SK-N-SH (cell line): ENCODE results near the gene CREB5. TPM values are rescaled to one million over a fixed set of nuclear protein-coding genes. Genes with fewer than 3 reads are reported as not detected.

Experiments
- CTCF ChIA-PET: fragments of 300-600, 350-600 bp; formaldehyde crosslinking; extraction: SDS; loops from one replicate; lab custom pipeline; 2021; lab: Yijun Ruan, JAX
- POLR2A ChIA-PET: fragments of 350-600 bp; sonication (Branson Sonifier 250); formaldehyde crosslinking; extraction: SDS; loops from one replicate; lab custom pipeline; 2020; ENCODE audit warnings: antibody characterized with exemption, inconsistent platforms; lab: Yijun Ruan, JAX
- DNase-seq: peaks from one replicate; pipeline ENCODE4 v3.0.0; 2012
- H2AFZ ChIP-seq: fragments of 200-600 bp; sonication (generic); 2 replicates; pipeline ENCODE4 v1.8.1; 2016; ENCODE audit warnings: antibody characterized with exemption, mild to moderate bottlenecking, low read depth
- H3F3A ChIP-seq: fragments of 200-600 bp; sonication (generic); replicated peaks from 2 replicates; pipeline ENCODE3; 2016; ENCODE audit warnings: antibody characterized with exemption, mild to moderate bottlenecking; ENCODE audit not compliant: insufficient read depth
- H3K27ac ChIP-seq, 2 experiments: fragments of 200-500 bp in 1 of 2; fragments of 200-600 bp in 1 of 2; sonication (Bioruptor generic) in 1 of 2; sonication (generic), shearing (Covaris generic) in 1 of 2; 2 replicates each; pipeline versions ENCODE4 v1.5.1 to v1.6.1; 2014 to 2016; ENCODE audit warnings: low read depth in 2 of 2, inconsistent platforms in 1 of 2, low read length in 1 of 2, mild to moderate bottlenecking in 1 of 2, mixed read lengths in 1 of 2
- H3K27me3 ChIP-seq: fragments of 200-600 bp; sonication (generic), shearing (Covaris generic); 2 replicates; pipeline ENCODE4 v1.6.1; 2016; ENCODE audit warnings: mixed run types; ENCODE audit not compliant: insufficient read depth
- H3K36me3 ChIP-seq, 2 experiments: fragments of 200-500 bp in 1 of 2; fragments of 200-600 bp in 1 of 2; sonication (Bioruptor generic) in 1 of 2; sonication (generic) in 1 of 2; replicated peaks in 1 of 2; 2 replicates each; pipeline versions ENCODE3 to v1.5.1; 2014 to 2016; ENCODE audit warnings: low read length in 1 of 2, mild to moderate bottlenecking in 1 of 2; ENCODE audit not compliant: insufficient read depth in 2 of 2, control insufficient read depth in 1 of 2
- H3K4me1 ChIP-seq, 2 experiments: fragments of 200-500 bp in 1 of 2; fragments of 200-600 bp in 1 of 2; sonication (Bioruptor generic) in 1 of 2; sonication (generic), shearing (Covaris generic) in 1 of 2; 2 replicates each; pipeline versions ENCODE4 v1.5.1 to v1.6.1; 2014 to 2016; ENCODE audit warnings: low read depth in 1 of 2, low read length in 1 of 2, mixed run types in 1 of 2; ENCODE audit not compliant: insufficient read depth in 2 of 2, control insufficient read depth in 1 of 2
- H3K4me2 ChIP-seq: fragments of 200-600 bp; sonication (generic), shearing (Covaris generic); 2 replicates; pipeline ENCODE4 v1.6.1; 2017; ENCODE audit warnings: mixed run types
- H3K4me3 ChIP-seq, 2 experiments: fragments of 200-500 bp in 1 of 2; fragments of 200-600 bp in 1 of 2; sonication (Bioruptor generic) in 1 of 2; sonication (generic), shearing (Covaris generic) in 1 of 2; 2 replicates each; pipeline versions ENCODE4 v1.5.1 to v1.8.1; 2014 to 2016; ENCODE audit warnings: low read depth in 2 of 2, inconsistent platforms in 1 of 2, low read length in 1 of 2, mild to moderate bottlenecking in 1 of 2, mixed read lengths in 1 of 2, moderate library complexity in 1 of 2
- H3K79me2 ChIP-seq: fragments of 200-600 bp; sonication (generic); 2 replicates; pipeline ENCODE4 v1.8.1; 2017; ENCODE audit warnings: mild to moderate bottlenecking; ENCODE audit not compliant: insufficient read depth
- H3K9ac ChIP-seq: fragments of 200-600 bp; sonication (generic); 2 replicates; pipeline ENCODE4 v1.6.1; 2017; ENCODE audit warnings: mixed run types
- H3K9me2 ChIP-seq: fragments of 200-600 bp; sonication (generic); 2 replicates; pipeline ENCODE4 v1.6.1; 2017; ENCODE audit warnings: mixed run types
- H3K9me3 ChIP-seq: fragments of 200-600 bp; sonication (generic); 2 replicates; pipeline ENCODE4 v1.6.1; 2017; ENCODE audit warnings: mixed run types, mild to moderate bottlenecking, moderate library complexity
- H4K20me1 ChIP-seq: fragments of 200-600 bp; sonication (generic); 2 replicates; pipeline ENCODE4 v1.6.1; 2017; ENCODE audit warnings: mild to moderate bottlenecking, mixed run types; ENCODE audit not compliant: insufficient read depth
- CHD2 ChIP-seq: fragments of 150-350 bp; IDR thresholded peaks from 2 replicates; pipeline ENCODE4 v1.6.1; 2018; ENCODE audit warnings: low read length; ENCODE audit not compliant: partially characterized antibody
- ELF1 ChIP-seq: IDR thresholded peaks from 2 replicates; pipeline ENCODE4 v1.4.0; 2012
- EP300 ChIP-seq, 2 experiments: IDR thresholded peaks; 2 replicates each; pipeline versions ENCODE4 v1.4.0 to v1.6.1; 2012; ENCODE audit warnings: borderline replicate concordance in 1 of 2, low read depth in 1 of 2, low read length in 1 of 2
- EZH2phosphoT487 ChIP-seq: fragments of 200-600 bp; sonication (generic); IDR thresholded peaks from 2 replicates; pipeline ENCODE4 v1.6.1; 2017; ENCODE audit warnings: low read depth, mixed run types, mild to moderate bottlenecking, antibody characterized with exemption, moderate library complexity, borderline replicate concordance
- FOSL2 ChIP-seq: IDR thresholded peaks from 2 replicates; pipeline ENCODE4 v1.4.0; 2012; ENCODE audit warnings: low read depth, mild to moderate bottlenecking, moderate library complexity, borderline replicate concordance
- FOXM1 ChIP-seq: IDR thresholded peaks from 2 replicates; pipeline ENCODE4 v1.4.0; 2012; ENCODE audit warnings: low read depth, mild to moderate bottlenecking
- GABPA ChIP-seq: IDR thresholded peaks from 2 replicates; pipeline ENCODE4 v1.4.0; 2012; ENCODE audit warnings: low read depth, mild to moderate bottlenecking
- GATA2 ChIP-seq: sonication (generic); formaldehyde crosslinking; IDR thresholded peaks from 2 replicates; pipeline ENCODE4 v1.5.0; 2020; ENCODE audit warnings: mild to moderate bottlenecking, missing genetic modification reagents
- MEF2A ChIP-seq: IDR thresholded peaks from 2 replicates; pipeline ENCODE4 v1.4.0; 2012; ENCODE audit warnings: low read depth, borderline replicate concordance
- NFIC ChIP-seq: IDR thresholded peaks from 2 replicates; pipeline ENCODE4 v1.4.0; 2012; ENCODE audit warnings: borderline replicate concordance
- NRF1 ChIP-seq: IDR thresholded peaks from 2 replicates; pipeline ENCODE4 v1.6.1; 2012; ENCODE audit warnings: low read depth, mild to moderate bottlenecking, low read length
- POLR2AphosphoS5 ChIP-seq: IDR thresholded peaks from 2 replicates; pipeline ENCODE4 v1.6.1; 2012; ENCODE audit warnings: low read depth, low read length
- RFX5 ChIP-seq: IDR thresholded peaks from 2 replicates; pipeline ENCODE4 v1.6.1; 2012; ENCODE audit warnings: mild to moderate bottlenecking, improper control_type of control experiment, low read length
- RXRA ChIP-seq: IDR thresholded peaks from 2 replicates; pipeline ENCODE4 v1.4.0; 2012; ENCODE audit warnings: low read depth, mild to moderate bottlenecking, borderline replicate concordance
- SIN3A ChIP-seq: IDR thresholded peaks from 2 replicates; pipeline ENCODE4 v1.6.1; 2012; ENCODE audit warnings: low read depth, mild to moderate bottlenecking, low read length, moderate library complexity, borderline replicate concordance
- TAF1 ChIP-seq: IDR thresholded peaks from 2 replicates; pipeline ENCODE4 v1.6.1; 2012; ENCODE audit warnings: low read depth, mild to moderate bottlenecking, low read length, moderate library complexity, borderline replicate concordance
- TCF12 ChIP-seq: IDR thresholded peaks from 2 replicates; pipeline ENCODE4 v1.4.0; 2012
- TEAD4 ChIP-seq: IDR thresholded peaks from 2 replicates; pipeline ENCODE4 v1.4.0; 2012; ENCODE audit warnings: mild to moderate bottlenecking, borderline replicate concordance; ENCODE audit not compliant: insufficient read depth
- WGBS: methylation state at CpG from one replicate; pipeline ENCODE4 v1.1.6; 2017; ENCODE audit warnings: low lambda C conversion rate; 5-methylcytosine and 5-hydroxymethylcytosine counted together
- polyA plus RNA-seq, 3 experiments: library from polyadenylated mRNA; depleted of rRNA; stranded (reverse); fragments of >200 nt; gene quantifications; 2 replicates each; pipeline ENCODE4 v1.2.3, GENCODE V29; 2012
- TF ChIP-seq, protein P1 (sequence below): IDR thresholded peaks from 2 replicates; pipeline ENCODE4 v1.4.0; 2012; ENCODE audit warnings: low read depth
- TF ChIP-seq, protein P2 (sequence below): IDR thresholded peaks from 2 replicates; pipeline ENCODE4 v1.6.1; 2012; ENCODE audit warnings: mild to moderate bottlenecking, low read depth, low read length, moderate library complexity
- TF ChIP-seq, protein P3 (sequence below): fragments of 150-350 bp; IDR thresholded peaks from 2 replicates; pipeline ENCODE4 v1.6.1; 2016; ENCODE audit warnings: mild to moderate bottlenecking, low read depth, low read length

Gene CREB5
- polyA plus RNA-seq, 1 of the 3 experiments (the other 2 are of a cell fraction), result 19.3 TPM

GRCh38 chr7:28738412-28738811 is 326.1 kb downstream of the CREB5 start:
- WGBS, result 89% methylated on average over 5 of the region's 5 CpGs
- no peak for DNase-seq
- TF ChIP-seq EP300 (IDR thresholded peaks at IDR 0.05; ENCODE audit: borderline replicate concordance in 1 of 2, low read depth in 1 of 2, low read length in 1 of 2) (no peak), TCF12 (no peak), RXRA (no peak), CHD2 (no peak), TAF1 (no peak), NRF1 (no peak)
- TF ChIP-seq, protein P1, sequence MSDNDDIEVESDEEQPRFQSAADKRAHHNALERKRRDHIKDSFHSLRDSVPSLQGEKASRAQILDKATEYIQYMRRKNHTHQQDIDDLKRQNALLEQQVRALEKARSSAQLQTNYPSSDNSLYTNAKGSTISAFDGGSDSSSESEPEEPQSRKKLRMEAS, result no peak
- no peaks in the 10 kb centered on the region; the same call in 1 of the 2 replicates for H3K79me2 ChIP-seq
- H3K36me3 ChIP-seq, result no peaks in the 10 kb centered on the region
- ChIA-PET POLR2A (no interaction called here), CTCF (interaction anchor here (0.6 to 1.9 kb wide), 6 partner anchors 9 to 233 kb away, joined by 3 to 6 read pairs (median 3); no protein-coding TSS in a partner anchor)
- no peaks in the 10 kb centered on the region for H3F3A ChIP-seq
- H4K20me1 ChIP-seq, result no peaks in the 10 kb centered on the region
- H3K27ac ChIP-seq, result no peak overlapping the region
- no peak overlapping the region for H2AFZ ChIP-seq
- no peaks in the 10 kb centered on the region for H3K9me3 ChIP-seq
- H3K4me3 ChIP-seq, result no peak overlapping the region
- no peaks in the 10 kb centered on the region for H3K27me3 ChIP-seq
- H3K9ac ChIP-seq, result no peak overlapping the region
- H3K9me2 ChIP-seq, result no peaks in the 10 kb centered on the region
- no peak overlapping the region for H3K4me2 ChIP-seq
- peaks cover 0 to 2% of the 10 kb centered on the region in 2 experiments; a peak in 1 of 4 replicates for H3K4me1 ChIP-seq

- Histone ChIP-seq H4K20me1 (no peaks in the 10 kb centered on the region), H3K27me3 (no peaks in the 10 kb centered on the region), H3K9ac (no peak overlapping the region), H3K4me3 (no peak overlapping the region), H3K4me1 (peaks cover 0 to 2% of the 10 kb centered on the region in 2 experiments; a peak in 1 of 4 replicates), H3K27ac (no peak overlapping the region), H3K36me3 (no peaks in the 10 kb centered on the region), H3K79me2 (no peaks in the 10 kb centered on the region; the same call in 1 of the 2 replicates), H3K9me2 (no peaks in the 10 kb centered on the region), H3K9me3 (no peaks in the 10 kb centered on the region), H3F3A (no peaks in the 10 kb centered on the region), H2AFZ (no peak overlapping the region), H3K4me2 (no peak overlapping the region)
- WGBS, result 92% methylated on average over 3 of the region's 3 CpGs
- ChIA-PET CTCF (interaction anchor here (0.8 to 1.9 kb wide), 3 partner anchors 9 to 115 kb away, joined by 3 to 6 read pairs (median 6); no protein-coding TSS in a partner anchor), POLR2A (no interaction called here)
- DNase-seq, result no peak
- TF ChIP-seq NRF1 (no peak), EZH2phosphoT487 (no peak), NFIC (no peak), FOXM1 (no peak), GABPA (no peak), TEAD4 (no peak), FOSL2 (no peak), EP300 (IDR thresholded peaks at IDR 0.05; ENCODE audit: borderline replicate concordance in 1 of 2, low read depth in 1 of 2, low read length in 1 of 2) (no peak), RFX5 (no peak), SIN3A (no peak), POLR2AphosphoS5 (no peak), MEF2A (no peak), GATA2 (CRISPR knock-in tag) (no peak), ELF1 (no peak), TAF1 (no peak)
- TF ChIP-seq, protein P1, result no peak
- TF ChIP-seq, protein P2, sequence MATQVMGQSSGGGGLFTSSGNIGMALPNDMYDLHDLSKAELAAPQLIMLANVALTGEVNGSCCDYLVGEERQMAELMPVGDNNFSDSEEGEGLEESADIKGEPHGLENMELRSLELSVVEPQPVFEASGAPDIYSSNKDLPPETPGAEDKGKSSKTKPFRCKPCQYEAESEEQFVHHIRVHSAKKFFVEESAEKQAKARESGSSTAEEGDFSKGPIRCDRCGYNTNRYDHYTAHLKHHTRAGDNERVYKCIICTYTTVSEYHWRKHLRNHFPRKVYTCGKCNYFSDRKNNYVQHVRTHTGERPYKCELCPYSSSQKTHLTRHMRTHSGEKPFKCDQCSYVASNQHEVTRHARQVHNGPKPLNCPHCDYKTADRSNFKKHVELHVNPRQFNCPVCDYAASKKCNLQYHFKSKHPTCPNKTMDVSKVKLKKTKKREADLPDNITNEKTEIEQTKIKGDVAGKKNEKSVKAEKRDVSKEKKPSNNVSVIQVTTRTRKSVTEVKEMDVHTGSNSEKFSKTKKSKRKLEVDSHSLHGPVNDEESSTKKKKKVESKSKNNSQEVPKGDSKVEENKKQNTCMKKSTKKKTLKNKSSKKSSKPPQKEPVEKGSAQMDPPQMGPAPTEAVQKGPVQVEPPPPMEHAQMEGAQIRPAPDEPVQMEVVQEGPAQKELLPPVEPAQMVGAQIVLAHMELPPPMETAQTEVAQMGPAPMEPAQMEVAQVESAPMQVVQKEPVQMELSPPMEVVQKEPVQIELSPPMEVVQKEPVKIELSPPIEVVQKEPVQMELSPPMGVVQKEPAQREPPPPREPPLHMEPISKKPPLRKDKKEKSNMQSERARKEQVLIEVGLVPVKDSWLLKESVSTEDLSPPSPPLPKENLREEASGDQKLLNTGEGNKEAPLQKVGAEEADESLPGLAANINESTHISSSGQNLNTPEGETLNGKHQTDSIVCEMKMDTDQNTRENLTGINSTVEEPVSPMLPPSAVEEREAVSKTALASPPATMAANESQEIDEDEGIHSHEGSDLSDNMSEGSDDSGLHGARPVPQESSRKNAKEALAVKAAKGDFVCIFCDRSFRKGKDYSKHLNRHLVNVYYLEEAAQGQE, result no peak
- TF ChIP-seq, protein P3, sequence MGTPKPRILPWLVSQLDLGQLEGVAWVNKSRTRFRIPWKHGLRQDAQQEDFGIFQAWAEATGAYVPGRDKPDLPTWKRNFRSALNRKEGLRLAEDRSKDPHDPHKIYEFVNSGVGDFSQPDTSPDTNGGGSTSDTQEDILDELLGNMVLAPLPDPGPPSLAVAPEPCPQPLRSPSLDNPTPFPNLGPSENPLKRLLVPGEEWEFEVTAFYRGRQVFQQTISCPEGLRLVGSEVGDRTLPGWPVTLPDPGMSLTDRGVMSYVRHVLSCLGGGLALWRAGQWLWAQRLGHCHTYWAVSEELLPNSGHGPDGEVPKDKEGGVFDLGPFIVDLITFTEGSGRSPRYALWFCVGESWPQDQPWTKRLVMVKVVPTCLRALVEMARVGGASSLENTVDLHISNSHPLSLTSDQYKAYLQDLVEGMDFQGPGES, result no peak
Measured at GRCh38 chr7:28739128-28739527, 326.8 kb downstream of the CREB5 start.
